Measurements from ENCODE around the gene CACNG6. TPM values are rescaled to one million over a fixed set of nuclear protein-coding genes. Genes with fewer than 3 reads are reported as not detected.

The CACNG6 gene
- total RNA-seq, 1 donor from 2014 or later, result not detected

GRCh38 chr19:53994811-53995210, 3.4 kb downstream of the CACNG6 start:
- Histone ChIP-seq H3K27ac (no peak overlapping the region), H3K4me1 (peaks cover 0 to 2% of the 10 kb centered on the region in 2 donors)

GRCh38 chr19:53998223-53998622, 6.8 kb downstream of the CACNG6 start:
- H3K36me3 ChIP-seq, result no peaks in the 10 kb centered on the region
- no peaks in the 10 kb centered on the region for H3K9me3 ChIP-seq
- H3K27me3 ChIP-seq, result no peaks in the 10 kb centered on the region
- TF ChIP-seq CTCF (IDR thresholded peaks at IDR 0.05), result no peak
- H3K4me3 ChIP-seq, result no peak overlapping the region
- intact Hi-C loops (cut with DNase I), result no loop called here
- H3K4me1 ChIP-seq, result no peaks in the 10 kb centered on the region
- no peak for DNase-seq (ENCODE audit: low spot score in 2 of 2)
- no peak overlapping the region for H3K27ac ChIP-seq

More at GRCh38 chr19:53994811-53995210, 3.4 kb downstream of the CACNG6 start:
- peaks cover 13% of the 10 kb centered on the region for H3K27me3 ChIP-seq
- TF ChIP-seq CTCF (IDR thresholded peaks at IDR 0.05), result no peak
- no peak for DNase-seq (ENCODE audit: low spot score in 2 of 2)
- intact Hi-C loops (cut with DNase I), result no loop called here
- H3K36me3 ChIP-seq, result no peaks in the 10 kb centered on the region
- no peak overlapping the region for H3K4me3 ChIP-seq
- H3K9me3 ChIP-seq, result no peaks in the 10 kb centered on the region

- no peak for TF ChIP-seq CTCF (IDR thresholded peaks at IDR 0.05)
- Histone ChIP-seq H3K36me3 (no peaks in the 10 kb centered on the region), H3K4me1 (no peaks in the 10 kb centered on the region), H3K9me3 (no peaks in the 10 kb centered on the region), H3K27ac (no peak overlapping the region), H3K4me3 (no peak overlapping the region), H3K27me3 (no peaks in the 10 kb centered on the region)
- no peak for DNase-seq (ENCODE audit: low spot score in 2 of 2)
- intact Hi-C loops (cut with DNase I), result no loop called here
These were observed 8.3 kb downstream of the CACNG6 start for GRCh38 chr19:53999694-54000093.

- no peaks in the 10 kb centered on the region for H3K9me3 ChIP-seq
- H3K4me1 ChIP-seq, result no peaks in the 10 kb centered on the region
- intact Hi-C loops (cut with DNase I), result no loop called here
- H3K4me3 ChIP-seq, result no peak overlapping the region
- no peaks in the 10 kb centered on the region for H3K27me3 ChIP-seq
- no peak for TF ChIP-seq CTCF (IDR thresholded peaks at IDR 0.05)
- no peak overlapping the region for H3K27ac ChIP-seq
- no peak for DNase-seq (ENCODE audit: low spot score in 2 of 2)
- no peaks in the 10 kb centered on the region for H3K36me3 ChIP-seq
These were observed 10.1 kb downstream of the CACNG6 start for GRCh38 chr19:54001496-54001895.

- intact Hi-C loops (cut with DNase I), result no loop called here
- Histone ChIP-seq H3K9me3 (no peaks in the 10 kb centered on the region), H3K4me3 (no peak overlapping the region), H3K4me1 (no peaks in the 10 kb centered on the region), H3K36me3 (no peaks in the 10 kb centered on the region), H3K27me3 (no peaks in the 10 kb centered on the region), H3K27ac (no peak overlapping the region)
- no peak for TF ChIP-seq CTCF (IDR thresholded peaks at IDR 0.05)
- no peak for DNase-seq (ENCODE audit: low spot score in 2 of 2)
These were observed 11.3 kb downstream of the CACNG6 start for GRCh38 chr19:54002495-54003315.

Data from ascending aorta (tissue), 2 donors.